Measurements from ENCODE around the gene TSHZ2.
"Not testable (repeated sequence)": the region's sequence is repeated elsewhere in the genome, so short reads cannot be mapped to it uniquely, and the experiment has no call there.

Gene TSHZ2

DNA sequence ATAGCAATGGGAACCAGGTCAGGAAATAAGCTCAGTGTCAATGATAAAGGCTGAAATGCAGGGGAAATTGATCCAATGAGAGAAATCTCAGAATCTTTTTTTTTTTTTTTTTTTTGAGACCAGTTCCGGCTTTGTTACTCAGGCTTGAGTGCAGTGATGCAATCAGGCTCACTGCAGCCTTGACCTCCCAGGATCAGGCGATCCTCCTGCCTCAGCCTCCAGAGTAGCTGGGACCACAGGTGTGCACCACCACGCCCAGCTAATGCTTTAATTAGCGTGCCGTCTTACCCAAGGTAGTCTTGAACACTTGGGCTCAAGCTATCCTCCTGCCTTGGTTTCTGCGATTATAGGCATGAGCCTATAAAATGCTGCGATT is 325.0 kb downstream of the TSHZ2 start:
- DNase-seq = no peak

GRCh38 chr20:53298260-53298659 is 326.1 kb downstream of the TSHZ2 start:
- DNase-seq = no peak

DNA sequence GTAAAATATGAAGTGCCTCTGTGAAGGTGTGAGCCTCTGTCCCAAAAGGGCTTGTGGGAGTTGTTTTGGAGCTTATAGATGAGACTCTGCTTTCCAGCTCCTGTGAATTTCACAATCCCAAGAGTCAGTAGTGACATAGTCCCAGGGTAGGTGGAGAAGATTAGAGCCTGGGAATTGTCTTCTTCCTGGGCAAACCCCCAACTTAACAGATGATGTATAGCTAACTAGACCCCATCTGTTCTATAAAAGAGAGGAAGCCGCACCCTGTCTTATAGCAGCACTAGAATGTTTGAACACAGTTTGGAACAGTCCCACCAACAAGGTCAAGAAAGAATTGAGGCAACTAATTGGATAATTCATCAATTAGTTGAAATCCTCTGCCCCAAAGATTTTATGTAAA is 326.8 kb downstream of the TSHZ2 start:
- no peak for DNase-seq

DNA sequence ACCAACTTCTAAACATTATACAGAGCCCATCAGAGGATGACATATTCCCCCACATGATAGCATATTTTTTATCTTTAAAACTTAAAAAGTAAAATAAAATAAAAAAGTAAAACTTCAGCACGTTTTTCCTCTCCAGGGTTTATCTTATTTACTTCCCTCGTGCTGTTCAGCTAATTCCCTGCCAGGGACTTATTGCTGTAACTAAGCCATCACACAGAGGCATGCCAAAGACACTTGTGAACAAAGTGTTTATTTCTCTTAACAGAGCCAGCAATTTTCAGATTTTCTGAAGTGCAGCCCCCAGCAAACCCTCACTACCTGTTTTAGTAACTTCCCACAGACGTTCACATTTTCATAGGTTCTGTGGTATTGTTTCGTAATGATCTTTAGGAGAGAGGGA is 327.7 kb downstream of the TSHZ2 start:
- no peak for DNase-seq

DNA sequence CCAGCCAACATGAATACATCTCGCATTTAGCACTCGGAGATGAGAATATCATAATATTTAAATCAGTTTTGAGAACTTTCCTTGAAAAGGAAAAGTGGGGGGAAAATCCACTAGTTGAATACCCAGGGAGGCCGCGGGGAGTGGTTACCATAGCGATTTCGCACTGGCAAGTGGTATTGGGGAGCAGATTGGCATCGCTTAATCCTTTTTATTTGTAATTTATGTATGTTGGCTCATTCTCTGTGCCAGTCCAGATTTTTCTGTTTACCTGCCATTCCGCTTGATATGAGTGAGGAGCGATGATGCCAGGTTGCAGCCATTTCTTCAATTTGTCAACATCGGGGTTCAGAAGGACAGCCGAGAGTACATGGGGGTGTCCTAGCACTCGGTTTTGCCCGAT is 329.7 kb downstream of the TSHZ2 start:
- no peak for DNase-seq

GRCh38 chr20:53302695-53303412 is 330.7 kb downstream of the TSHZ2 start:
- DNase-seq = no peak

GRCh38 chr20:53303413-53303760 is 331.2 kb downstream of the TSHZ2 start:
- DNase-seq = no peak

GRCh38 chr20:53304146-53304545 is 332.0 kb downstream of the TSHZ2 start:
- DNase-seq = no peak

DNA sequence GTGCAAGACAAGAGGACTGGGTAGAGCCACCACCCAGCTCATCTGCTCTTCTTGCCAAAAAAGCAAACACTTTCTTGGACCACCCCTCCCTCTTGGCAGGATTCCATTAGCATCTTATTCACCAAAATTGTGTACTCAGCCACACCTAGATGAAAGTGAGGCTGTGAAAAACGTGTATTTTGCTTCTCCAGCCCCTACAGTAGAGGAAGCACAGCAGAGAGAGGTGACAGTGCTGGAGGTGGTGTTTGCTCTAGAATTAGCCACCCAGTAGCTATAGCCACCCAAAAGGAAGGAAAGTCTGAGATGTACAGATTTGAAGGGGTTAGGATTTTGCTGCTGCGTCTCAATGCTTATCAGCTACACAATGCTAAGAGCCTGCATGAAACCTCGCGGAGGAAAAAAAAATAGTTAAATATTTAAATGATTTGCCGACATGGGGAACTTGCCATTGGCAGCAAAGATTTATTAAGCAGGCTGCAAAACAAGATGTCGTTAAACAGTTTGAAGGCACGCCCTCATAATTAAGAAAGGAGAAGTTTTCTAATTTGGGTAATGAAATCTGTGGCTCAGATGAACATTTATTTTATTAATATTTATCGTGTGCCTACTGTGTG is 334.1 kb downstream of the TSHZ2 start:
- DNase-seq = no peak

- DNase-seq = no peak
These were observed 335.9 kb downstream of the TSHZ2 start for GRCh38 chr20:53307964-53308597.

GRCh38 chr20:53309515-53309914 is 337.4 kb downstream of the TSHZ2 start:
- no peak for DNase-seq

DNA sequence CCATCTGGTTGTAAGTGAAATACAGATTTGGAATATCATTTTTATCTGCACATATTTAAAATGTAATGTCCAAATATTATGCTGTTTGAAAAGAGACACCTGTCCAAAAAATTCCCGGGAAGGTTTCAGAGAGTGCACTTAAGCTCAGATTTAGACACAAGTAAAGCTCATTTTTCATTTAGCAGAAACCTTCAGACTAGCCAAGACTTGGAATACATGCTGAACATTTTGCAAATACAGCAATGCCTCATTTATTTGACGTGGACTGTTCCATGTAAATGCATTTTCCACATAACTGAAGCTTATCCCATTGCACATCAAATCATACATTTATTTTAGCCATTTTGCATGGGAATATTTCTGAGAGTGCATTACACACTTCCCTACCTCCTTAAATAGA is 340.8 kb downstream of the TSHZ2 start:
- no peak for DNase-seq

DNA sequence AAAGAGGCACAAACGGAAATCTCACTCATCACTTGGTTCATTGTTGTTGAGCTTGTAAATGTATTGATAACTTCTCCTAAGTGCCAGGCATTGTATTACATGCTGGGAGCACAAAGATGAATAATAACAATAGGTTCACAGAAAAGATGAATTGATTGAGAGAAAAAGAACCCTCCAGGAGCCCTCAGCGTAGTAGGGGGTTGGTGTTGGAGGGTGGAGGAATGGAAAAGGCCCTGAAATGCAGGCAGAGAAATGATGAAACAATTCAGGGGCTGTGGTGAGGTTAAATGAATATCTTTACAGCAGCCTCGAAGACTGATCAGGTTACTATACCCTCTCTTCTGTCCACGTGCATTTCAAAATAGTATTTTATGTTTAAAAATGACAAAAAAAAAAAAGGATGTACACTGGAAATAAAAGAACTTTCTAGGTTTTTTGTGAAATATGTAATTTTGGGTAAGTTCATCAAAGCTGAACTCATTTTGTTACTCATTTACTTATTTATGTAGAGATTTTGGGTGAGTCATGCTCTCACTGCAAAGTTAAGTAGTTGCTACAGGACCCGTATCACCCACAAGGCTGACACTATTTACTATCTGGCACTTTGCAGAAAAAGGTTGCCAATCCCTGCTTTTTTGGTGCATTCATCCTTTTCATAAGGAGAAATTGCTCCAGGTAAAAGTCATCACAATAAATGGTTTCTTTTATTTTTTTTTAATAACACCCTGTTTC is 344.2 kb downstream of the TSHZ2 start:
- DNase-seq = no peak

DNA sequence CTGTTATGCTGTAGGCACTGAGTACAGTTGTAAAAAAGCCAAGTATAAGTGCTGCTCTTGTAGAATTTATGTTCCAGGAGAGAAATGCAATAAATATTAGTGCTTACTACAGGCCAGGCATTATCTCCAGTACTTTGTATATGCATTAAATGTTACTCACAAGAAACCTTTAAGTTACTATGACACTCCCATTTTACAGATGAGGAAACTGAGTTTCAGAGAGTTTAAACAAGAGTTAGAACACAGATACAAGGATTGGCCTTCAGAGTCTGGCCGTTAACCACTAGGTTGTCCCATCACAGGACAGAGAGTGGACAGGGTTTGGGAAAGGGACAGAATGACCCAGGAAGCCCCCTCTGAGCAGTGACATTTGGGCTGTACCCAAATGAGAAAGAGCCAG is 347.0 kb downstream of the TSHZ2 start:
- no peak for DNase-seq

- no peak for DNase-seq
These were observed 347.6 kb downstream of the TSHZ2 start for GRCh38 chr20:53319716-53320115.

DNA sequence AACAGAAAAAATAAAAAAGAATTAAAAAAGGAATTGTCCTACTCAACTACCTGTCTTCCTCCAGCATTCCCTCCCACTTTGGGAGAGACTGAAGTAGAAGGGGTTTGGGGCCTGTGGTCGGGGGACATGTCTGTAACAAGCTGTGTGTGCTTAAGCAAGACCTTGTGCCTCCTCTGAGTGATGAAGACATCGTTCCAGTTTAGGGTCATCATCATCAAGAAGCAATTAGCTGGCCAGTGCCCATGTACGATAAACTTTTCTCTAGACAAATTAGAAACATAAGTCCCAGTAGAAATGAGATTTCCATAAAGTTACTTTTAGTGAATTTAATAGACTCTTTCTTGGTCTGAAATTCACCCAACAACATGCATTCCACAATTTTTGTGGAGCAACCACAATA is 348.5 kb downstream of the TSHZ2 start:
- DNase-seq = no peak

DNA sequence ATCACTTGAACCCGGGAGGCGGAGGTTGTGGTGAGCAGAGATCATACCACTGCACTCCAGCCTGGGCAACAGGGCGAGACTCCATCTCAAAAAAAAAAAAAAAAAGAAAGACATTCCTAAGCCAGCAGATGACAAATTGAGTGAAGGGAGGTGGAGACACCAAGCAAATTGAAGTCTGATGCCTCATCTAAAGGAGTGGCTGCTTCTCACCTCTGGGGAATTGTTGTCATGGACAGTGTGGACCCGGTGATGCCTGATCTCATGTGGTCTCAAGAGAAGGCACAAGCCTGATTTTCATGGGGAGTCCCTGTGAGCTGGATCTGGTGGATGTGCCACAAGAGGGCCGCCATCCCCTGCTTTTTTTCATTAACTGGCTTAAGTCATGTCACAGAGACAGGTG is 349.4 kb downstream of the TSHZ2 start:
- no peak for DNase-seq

GRCh38 chr20:53322651-53323050 is 350.5 kb downstream of the TSHZ2 start:
- DNase-seq = peak in 1 of 3 donors; percentile 1

GRCh38 chr20:53323460-53323859 is 351.3 kb downstream of the TSHZ2 start:
- not testable (repeated sequence) for DNase-seq

GRCh38 chr20:53324816-53325215 is 352.7 kb downstream of the TSHZ2 start:
- DNase-seq = no peak

DNA sequence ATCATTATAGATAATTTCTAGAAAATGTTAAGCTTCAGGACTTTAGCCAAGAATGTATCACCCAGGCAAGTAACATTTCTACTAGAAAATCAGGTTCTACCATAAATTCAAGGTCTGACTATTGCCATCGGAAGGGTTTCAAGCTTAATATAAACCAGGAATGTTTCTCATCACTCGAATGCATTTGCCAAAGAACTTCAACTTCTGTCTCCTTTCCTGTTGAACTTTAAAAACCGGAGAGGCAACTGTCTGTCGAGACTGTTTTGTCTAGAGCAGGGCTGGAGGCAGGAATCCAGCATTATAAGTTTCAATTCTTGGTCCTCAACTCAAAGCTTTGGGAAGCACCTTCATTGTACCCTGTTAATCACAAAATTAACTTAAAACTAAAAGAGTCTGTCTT is 356.8 kb downstream of the TSHZ2 start:
- no peak for DNase-seq

DNA sequence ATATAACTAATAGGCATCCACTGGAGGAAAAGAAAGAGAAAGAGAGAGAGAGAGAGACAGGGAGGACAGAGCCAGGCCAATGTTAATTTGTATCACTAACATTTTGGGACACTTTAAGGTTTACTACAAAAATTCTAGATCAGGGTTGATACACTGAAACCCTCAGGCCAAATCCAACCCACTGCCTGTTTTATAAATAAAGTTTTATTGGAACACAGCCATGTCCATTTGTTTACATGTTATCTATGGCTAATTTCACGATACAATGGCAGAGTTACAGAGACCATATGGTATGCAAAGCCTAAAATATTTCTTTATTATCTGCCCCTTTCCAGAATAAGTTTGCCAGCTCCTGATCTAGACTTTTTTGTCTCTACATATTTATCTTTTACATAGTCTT is 357.6 kb downstream of the TSHZ2 start:
- DNase-seq = no peak

GRCh38 chr20:53330601-53331140 is 358.5 kb downstream of the TSHZ2 start:
- no peak for DNase-seq
